AG09309 (cell line): ENCODE results near the gene PCNA.

ENCODE experiments used
- DNase-seq: peaks from one replicate; pipeline ENCODE4 v3.0.0-alpha.2; 2010; ENCODE audit warnings: low read depth
- H3K4me3 ChIP-seq: 2 replicates; pipeline ENCODE4 v1.5.1; 2011; ENCODE audit warnings: mild to moderate bottlenecking, low read depth, low read length, moderate library complexity; ENCODE audit not compliant: control insufficient read depth
- TF ChIP-seq, protein P1 (sequence below): IDR thresholded peaks from 2 replicates; pipeline ENCODE4 v1.5.1; 2011; ENCODE audit warnings: mild to moderate bottlenecking, low read depth, low read length, inconsistent platforms; ENCODE audit not compliant: insufficient read depth, control insufficient read depth; ENCODE audit errors: missing control alignments

PCNA gene

GRCh38 chr20:5067877-5068645, 51.7 kb downstream of the PCNA start:
- H3K4me3 ChIP-seq: no peak overlapping the region
- TF ChIP-seq, protein P1, sequence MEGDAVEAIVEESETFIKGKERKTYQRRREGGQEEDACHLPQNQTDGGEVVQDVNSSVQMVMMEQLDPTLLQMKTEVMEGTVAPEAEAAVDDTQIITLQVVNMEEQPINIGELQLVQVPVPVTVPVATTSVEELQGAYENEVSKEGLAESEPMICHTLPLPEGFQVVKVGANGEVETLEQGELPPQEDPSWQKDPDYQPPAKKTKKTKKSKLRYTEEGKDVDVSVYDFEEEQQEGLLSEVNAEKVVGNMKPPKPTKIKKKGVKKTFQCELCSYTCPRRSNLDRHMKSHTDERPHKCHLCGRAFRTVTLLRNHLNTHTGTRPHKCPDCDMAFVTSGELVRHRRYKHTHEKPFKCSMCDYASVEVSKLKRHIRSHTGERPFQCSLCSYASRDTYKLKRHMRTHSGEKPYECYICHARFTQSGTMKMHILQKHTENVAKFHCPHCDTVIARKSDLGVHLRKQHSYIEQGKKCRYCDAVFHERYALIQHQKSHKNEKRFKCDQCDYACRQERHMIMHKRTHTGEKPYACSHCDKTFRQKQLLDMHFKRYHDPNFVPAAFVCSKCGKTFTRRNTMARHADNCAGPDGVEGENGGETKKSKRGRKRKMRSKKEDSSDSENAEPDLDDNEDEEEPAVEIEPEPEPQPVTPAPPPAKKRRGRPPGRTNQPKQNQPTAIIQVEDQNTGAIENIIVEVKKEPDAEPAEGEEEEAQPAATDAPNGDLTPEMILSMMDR: no peak
- no peak for DNase-seq

DNA sequence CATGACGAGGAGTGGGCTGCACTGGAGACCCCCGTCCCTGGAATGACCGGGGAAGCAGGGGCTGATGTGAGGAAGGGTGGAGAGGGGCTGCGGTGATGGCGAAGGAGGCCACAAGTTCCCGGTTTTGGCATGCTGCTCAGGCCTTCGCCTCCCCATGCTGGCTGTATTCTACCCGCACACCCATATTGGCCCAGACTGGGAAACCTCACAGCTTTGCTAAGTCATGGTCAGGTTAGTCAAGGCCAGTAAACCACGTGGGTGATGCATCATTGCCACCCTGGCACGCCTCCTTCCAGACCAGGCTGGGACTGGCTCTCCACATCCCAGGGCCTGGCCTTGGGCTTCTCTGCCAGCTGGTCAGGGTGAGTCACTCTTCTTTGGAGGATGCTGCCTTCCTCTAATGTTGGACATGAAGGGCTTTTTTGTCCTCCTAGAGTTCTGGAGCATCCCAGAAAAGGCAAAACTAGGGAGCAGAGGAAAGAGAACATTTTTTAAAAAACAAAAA, 53.8 kb downstream of the PCNA start:
- TF ChIP-seq, protein P1: no peak
- H3K4me3 ChIP-seq: no peak overlapping the region
- DNase-seq: peak; percentile 97

DNA sequence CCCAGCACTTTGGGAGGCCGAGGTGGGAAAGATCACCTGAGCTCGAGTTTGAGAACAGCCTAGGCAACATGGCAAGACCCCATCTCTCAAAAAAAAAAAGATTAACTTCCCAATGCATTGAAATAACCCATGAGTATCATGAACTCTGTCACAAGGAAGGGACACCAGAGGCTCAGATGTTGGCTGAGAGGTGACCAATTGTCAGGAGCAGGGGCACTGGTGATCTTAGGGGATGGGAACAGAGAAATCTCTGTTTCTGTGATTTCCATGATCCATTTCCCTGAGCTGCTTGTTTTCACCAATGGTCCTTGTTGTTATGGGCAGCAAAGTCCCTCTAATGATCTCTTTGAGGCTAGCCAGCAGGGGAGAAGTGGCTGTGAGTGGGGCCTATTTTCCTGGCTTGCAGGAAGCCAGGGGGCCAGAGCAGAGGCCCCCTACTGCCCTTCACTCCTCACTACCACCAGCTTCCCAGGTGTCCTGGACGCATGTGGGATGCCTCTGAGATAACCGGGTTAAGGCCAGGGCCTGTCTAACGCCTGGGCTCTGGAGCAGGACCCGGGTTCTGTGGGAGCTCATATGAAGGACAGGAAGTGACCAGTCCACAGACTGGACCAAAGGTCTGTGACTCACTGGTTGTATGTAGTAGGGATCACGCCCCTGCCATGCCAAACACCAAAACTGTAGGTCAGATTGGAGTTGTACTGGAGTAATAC, 54.4 kb downstream of the PCNA start:
- no peak overlapping the region for H3K4me3 ChIP-seq
- no peak for DNase-seq
- TF ChIP-seq, protein P1: no peak
